Amniotic epithelial cell (primary cell): Measurements from ENCODE around the gene KIF20B.
A peak's percentile ranks its signal among the peaks of the same experiment; 100 is the strongest.
"Not testable (repeated sequence)": the region's sequence is repeated elsewhere in the genome, so short reads cannot be mapped to it uniquely, and the experiment has no call there.

ENCODE experiments used
- DNase-seq: peaks from one replicate; pipeline ENCODE4 v3.0.0-alpha.2; 2010; ENCODE audit warnings: low read depth

The KIF20B gene

GRCh38 chr10:89773081-89773480 lies 71.7 kb downstream of the KIF20B start:
- peak; percentile 57 for DNase-seq

GRCh38 chr10:89776665-89777064 lies 75.3 kb downstream of the KIF20B start:
- no peak for DNase-seq

GRCh38 chr10:89782470-89782869 lies 81.1 kb downstream of the KIF20B start:
- no peak for DNase-seq

- peak; percentile 29 for DNase-seq
Measured at GRCh38 chr10:89783406-89783805, 82.0 kb downstream of the KIF20B start.

- DNase-seq: no peak
Measured at GRCh38 chr10:89785095-89785494, 83.7 kb downstream of the KIF20B start.

- no peak for DNase-seq
Measured at GRCh38 chr10:89789188-89789877, 87.9 kb downstream of the KIF20B start.

GRCh38 chr10:89792187-89792586 lies 90.8 kb downstream of the KIF20B start:
- DNase-seq: no peak

- DNase-seq: peak; percentile 75
Measured at GRCh38 chr10:89793649-89794254, 92.4 kb downstream of the KIF20B start.

GRCh38 chr10:89795840-89796239 lies 94.5 kb downstream of the KIF20B start:
- DNase-seq: no peak

GRCh38 chr10:89798092-89798491 lies 96.7 kb downstream of the KIF20B start:
- no peak for DNase-seq

GRCh38 chr10:89799573-89799972 lies 98.2 kb downstream of the KIF20B start:
- DNase-seq: no peak

- DNase-seq: no peak
Measured at GRCh38 chr10:89805599-89806013, 104.2 kb downstream of the KIF20B start.

- no peak for DNase-seq
Measured at GRCh38 chr10:89808842-89809241, 107.5 kb downstream of the KIF20B start.

- DNase-seq: no peak
Measured at GRCh38 chr10:89809766-89810165, 108.4 kb downstream of the KIF20B start.

GRCh38 chr10:89810908-89811525 lies 109.6 kb downstream of the KIF20B start:
- DNase-seq: no peak

- no peak for DNase-seq
Measured at GRCh38 chr10:89813546-89813945, 112.2 kb downstream of the KIF20B start.

GRCh38 chr10:89814278-89814677 lies 112.9 kb downstream of the KIF20B start:
- DNase-seq: peak; percentile 48

GRCh38 chr10:89815049-89815853 lies 113.9 kb downstream of the KIF20B start:
- no peak for DNase-seq

GRCh38 chr10:89819008-89819407 lies 117.6 kb downstream of the KIF20B start:
- DNase-seq: not testable (repeated sequence)
